NT2/D1 (cell line): ENCODE data around the gene LRMDA.

Experiments used
- SUZ12 ChIP-seq: IDR thresholded peaks from 2 replicates; pipeline ENCODE4 v1.6.1; 2011; ENCODE audit not compliant: insufficient read length, insufficient read depth; ENCODE audit errors: extremely low read depth
- YY1 ChIP-seq: IDR thresholded peaks from 2 replicates; pipeline ENCODE4 v1.6.1; 2011; ENCODE audit not compliant: insufficient read length, insufficient read depth
- ZNF274 ChIP-seq: IDR thresholded peaks from 2 replicates; pipeline ENCODE4 v1.6.1; 2011; ENCODE audit warnings: mild to moderate bottlenecking, low read depth, low read length

DNA sequence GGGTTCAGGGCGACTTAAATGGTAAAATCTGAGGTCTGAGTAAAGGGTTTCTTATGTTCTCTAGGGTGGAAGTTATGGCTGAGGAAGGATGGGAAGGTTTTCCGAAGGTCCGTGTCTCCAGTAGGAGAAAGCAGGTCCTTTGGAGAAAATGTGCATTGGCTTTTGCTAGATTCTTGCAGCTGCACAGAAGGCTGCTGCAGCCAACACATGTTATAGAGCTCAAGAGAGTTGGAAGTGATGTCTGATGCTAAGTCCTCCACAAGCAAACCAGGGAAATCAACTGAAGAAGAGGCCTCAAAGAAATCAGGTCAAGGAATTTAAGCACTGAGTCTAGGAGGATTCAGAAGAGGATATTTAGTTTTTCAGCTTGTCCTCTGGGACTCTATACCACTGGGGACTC, 404.6 kb downstream of the LRMDA start:
- TF ChIP-seq YY1 (no peak), SUZ12 (no peak), ZNF274 (no peak)
